HFFc6 (cell line): ENCODE data around the gene TBX18. TPM values are rescaled to one million over a fixed set of nuclear protein-coding genes. Genes with fewer than 3 reads are reported as not detected.

Source experiments
- DNase-seq: peaks from one replicate; pipeline ENCODE4 v3.0.0-alpha.2; 2018
- H3K27ac Mint-ChIP-seq: 2 replicates; pipeline ENCODE4 v1.8.0; 2020; ENCODE audit warnings: mild to moderate bottlenecking, mixed read lengths
- H3K27me3 Mint-ChIP-seq: 2 replicates; pipeline ENCODE4 v1.8.0; 2021; ENCODE audit warnings: mild to moderate bottlenecking, moderate library complexity, mixed read lengths; ENCODE audit not compliant: insufficient read depth
- H3K36me3 Mint-ChIP-seq: 2 replicates; pipeline ENCODE4 v1.8.0; 2021; ENCODE audit warnings: low read depth, mixed read lengths
- H3K4me1 Mint-ChIP-seq: 2 replicates; pipeline ENCODE4 v1.8.0; 2020; ENCODE audit warnings: low read depth, mixed read lengths
- H3K4me3 Mint-ChIP-seq: 2 replicates; pipeline ENCODE4 v1.8.0; 2020; ENCODE audit warnings: mild to moderate bottlenecking, moderate library complexity, mixed read lengths
- H3K9me3 Mint-ChIP-seq: 2 replicates; pipeline ENCODE4 v1.8.0; 2020; ENCODE audit warnings: mild to moderate bottlenecking, mixed read lengths
- total RNA-seq, 6 experiments: library from RNA; stranded (reverse); fragmentation: NEBNext Ultra II Directional; extraction: Animal tissue kit (Norgen Biotek cat#: 25700); gene quantifications; 2 replicates in 1 of 6; 3 replicates in 5 of 6; pipeline ENCODE4 v1.2.3, GENCODE V29; 2021
- TF ChIP-seq, protein P1 (sequence below): fragments of 200-600 bp; sonication (generic); IDR thresholded peaks from 2 replicates; pipeline ENCODE4 v1.5.0; 2021; ENCODE audit warnings: antibody characterized with exemption, mild to moderate bottlenecking

The TBX18 gene
- total RNA-seq, 6 experiments from 2014 or later, result 19.0 to 23.8 (median 20.3) TPM

DNA sequence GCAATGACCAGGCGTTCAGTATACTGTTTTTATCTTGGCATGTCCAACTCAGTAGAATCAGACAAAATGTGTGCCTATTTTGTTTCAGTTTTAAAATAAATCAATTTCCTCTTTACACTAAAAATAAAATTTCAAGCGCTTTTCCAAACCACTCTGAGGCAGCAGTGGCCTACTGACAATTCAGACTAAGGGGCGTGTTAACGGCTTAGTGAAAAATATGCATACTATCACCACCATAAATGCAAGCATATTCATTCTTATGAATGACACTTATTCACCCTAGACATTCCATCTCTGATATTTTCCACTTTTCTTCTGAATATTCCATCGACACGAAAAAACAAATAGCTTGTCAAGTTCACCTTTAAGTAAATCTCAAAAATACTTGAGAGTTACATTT, 7.5 kb downstream of the TBX18 start:
- no peak overlapping the region for H3K4me3 Mint-ChIP-seq
- TF ChIP-seq, protein P1, sequence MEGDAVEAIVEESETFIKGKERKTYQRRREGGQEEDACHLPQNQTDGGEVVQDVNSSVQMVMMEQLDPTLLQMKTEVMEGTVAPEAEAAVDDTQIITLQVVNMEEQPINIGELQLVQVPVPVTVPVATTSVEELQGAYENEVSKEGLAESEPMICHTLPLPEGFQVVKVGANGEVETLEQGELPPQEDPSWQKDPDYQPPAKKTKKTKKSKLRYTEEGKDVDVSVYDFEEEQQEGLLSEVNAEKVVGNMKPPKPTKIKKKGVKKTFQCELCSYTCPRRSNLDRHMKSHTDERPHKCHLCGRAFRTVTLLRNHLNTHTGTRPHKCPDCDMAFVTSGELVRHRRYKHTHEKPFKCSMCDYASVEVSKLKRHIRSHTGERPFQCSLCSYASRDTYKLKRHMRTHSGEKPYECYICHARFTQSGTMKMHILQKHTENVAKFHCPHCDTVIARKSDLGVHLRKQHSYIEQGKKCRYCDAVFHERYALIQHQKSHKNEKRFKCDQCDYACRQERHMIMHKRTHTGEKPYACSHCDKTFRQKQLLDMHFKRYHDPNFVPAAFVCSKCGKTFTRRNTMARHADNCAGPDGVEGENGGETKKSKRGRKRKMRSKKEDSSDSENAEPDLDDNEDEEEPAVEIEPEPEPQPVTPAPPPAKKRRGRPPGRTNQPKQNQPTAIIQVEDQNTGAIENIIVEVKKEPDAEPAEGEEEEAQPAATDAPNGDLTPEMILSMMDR, result no peak
- H3K27ac Mint-ChIP-seq, result no peak overlapping the region
- H3K36me3 Mint-ChIP-seq, result peaks cover 55% of the 10 kb centered on the region
- no peaks in the 10 kb centered on the region for H3K9me3 Mint-ChIP-seq
- H3K27me3 Mint-ChIP-seq, result no peaks in the 10 kb centered on the region
- H3K4me1 Mint-ChIP-seq, result peaks cover 55% of the 10 kb centered on the region
- DNase-seq, result no peak

DNA sequence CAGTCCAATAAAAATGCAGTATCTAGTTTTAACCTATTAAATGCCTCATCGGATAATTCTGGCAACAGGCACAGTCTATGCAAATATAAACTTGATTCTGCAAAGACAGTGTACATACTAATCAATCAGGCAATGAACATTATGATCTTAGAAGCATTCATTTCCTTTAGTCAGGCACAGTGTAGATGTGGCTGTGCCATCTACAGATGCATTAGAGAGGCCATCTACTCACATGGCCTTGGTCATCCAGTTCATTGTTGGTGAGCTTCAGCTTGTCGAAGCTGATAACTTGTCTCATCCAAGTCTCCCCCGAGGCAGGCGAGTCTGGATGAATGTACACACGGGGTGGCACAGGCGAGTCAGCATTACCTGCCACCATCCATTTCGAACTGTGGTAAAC, 7.9 kb downstream of the TBX18 start:
- Mint-ChIP-seq H3K27ac (no peak overlapping the region), H3K4me3 (no peak overlapping the region), H3K27me3 (no peaks in the 10 kb centered on the region), H3K4me1 (peaks cover 60% of the 10 kb centered on the region), H3K36me3 (peaks cover 52% of the 10 kb centered on the region), H3K9me3 (no peaks in the 10 kb centered on the region)
- DNase-seq, result no peak
- TF ChIP-seq, protein P1, result no peak

DNA sequence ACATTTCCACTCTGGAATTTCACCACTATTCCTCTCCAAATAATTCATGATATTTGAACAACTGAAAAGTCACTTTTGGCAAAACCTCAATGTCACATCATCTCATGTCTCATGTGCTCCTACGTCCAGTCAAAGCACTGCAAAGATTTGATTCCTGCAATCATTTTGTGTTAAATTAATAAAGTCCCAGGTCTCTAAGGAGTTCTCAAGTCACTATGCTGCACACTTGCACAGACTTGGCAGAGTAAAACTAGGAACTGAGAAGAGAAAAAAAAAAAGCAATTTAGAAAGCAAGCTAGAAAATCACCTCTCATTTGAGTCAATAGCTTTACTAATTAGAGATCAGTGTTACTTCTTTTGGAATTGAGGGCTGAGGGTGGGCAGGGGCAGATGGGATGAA, 11.2 kb downstream of the TBX18 start:
- Mint-ChIP-seq H3K4me1 (peaks cover 41% of the 10 kb centered on the region), H3K9me3 (no peaks in the 10 kb centered on the region), H3K27ac (no peak overlapping the region), H3K36me3 (peaks cover 40% of the 10 kb centered on the region), H3K27me3 (no peaks in the 10 kb centered on the region), H3K4me3 (no peak overlapping the region)
- TF ChIP-seq, protein P1, result no peak
- DNase-seq, result no peak

DNA sequence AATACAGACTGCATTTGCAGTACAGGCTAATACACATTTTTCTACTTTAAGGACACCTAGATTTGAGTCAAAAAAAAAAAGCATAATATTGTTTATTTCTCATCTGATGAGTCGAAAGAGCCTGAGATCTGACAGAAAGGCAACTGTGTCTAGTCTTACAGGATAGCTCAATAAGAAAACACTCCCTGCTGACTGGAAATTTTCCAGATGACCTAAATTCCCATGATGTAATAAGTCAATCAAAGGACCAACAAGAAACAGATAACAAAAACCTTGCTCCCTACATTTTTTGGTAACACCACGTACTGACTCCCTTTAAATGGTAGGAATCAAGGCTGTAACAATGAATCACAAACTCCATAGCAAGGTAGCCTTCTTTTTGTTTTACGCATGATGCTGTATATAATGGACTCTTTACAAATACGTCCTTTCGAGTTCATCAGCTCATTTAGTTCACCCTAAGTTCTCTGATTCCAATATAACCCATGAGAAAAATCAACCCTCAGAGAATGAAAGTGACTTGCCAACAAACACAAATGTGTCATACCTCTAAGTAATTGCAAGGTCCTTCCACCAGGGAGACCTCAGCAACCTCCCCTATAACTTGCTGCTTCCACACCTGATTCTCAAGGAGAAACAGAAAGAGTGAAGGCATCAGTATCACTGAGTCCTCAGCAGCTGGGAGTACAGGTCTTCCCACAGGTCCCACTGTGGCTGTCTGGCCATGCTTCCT, 12.1 kb downstream of the TBX18 start:
- no peaks in the 10 kb centered on the region for H3K27me3 Mint-ChIP-seq
- peaks cover 46% of the 10 kb centered on the region for H3K4me1 Mint-ChIP-seq
- TF ChIP-seq, protein P1, result peak; percentile 57
- peak overlapping the region; percentile 57; the same call in 1 of the 2 replicates for H3K27ac Mint-ChIP-seq
- no peak overlapping the region for H3K4me3 Mint-ChIP-seq
- no peaks in the 10 kb centered on the region for H3K9me3 Mint-ChIP-seq
- H3K36me3 Mint-ChIP-seq, result peaks cover 40% of the 10 kb centered on the region
- DNase-seq, result no peak

- no peak overlapping the region for H3K4me3 Mint-ChIP-seq
- H3K9me3 Mint-ChIP-seq, result no peaks in the 10 kb centered on the region
- peaks cover 39% of the 10 kb centered on the region for H3K36me3 Mint-ChIP-seq
Observed at GRCh38 chr6:84749181-84749580, 15.2 kb downstream of the TBX18 start.

More at GRCh38 chr6:84749181-84749580, 15.2 kb downstream of the TBX18 start:
- peaks cover 46% of the 10 kb centered on the region for H3K4me1 Mint-ChIP-seq
- H3K27ac Mint-ChIP-seq, result no peak overlapping the region; the same call in 1 of the 2 replicates
- no peak for DNase-seq
- no peaks in the 10 kb centered on the region for H3K27me3 Mint-ChIP-seq
- TF ChIP-seq, protein P1, result no peak
